HCT116 (cell line): ENCODE results near the gene LMBR1L. TPM values are rescaled to one million over a fixed set of nuclear protein-coding genes. Genes with fewer than 3 reads are reported as not detected.

Source experiments
- ATAC-seq: fragments of 200-7000 bp; cut with Tn5 transposase; 2 replicates; pipeline ENCODE4 v1.9.1; 2020; ENCODE audit warnings: mild to moderate bottlenecking, moderate library complexity
- BruUV-seq: library from RNA; stranded (reverse); fragments of 400-500 nt; replicated peaks from 2 replicates; lab custom pipeline; 2021; lab: Mats Ljungman, UMichigan
- CTCF ChIA-PET: fragments of 300-600 bp; sonication (Branson Sonifier 250); formaldehyde crosslinking; loops from one replicate; lab custom pipeline; 2021; ENCODE audit warnings: antibody characterized with exemption; lab: Charles Lee
- POLR2A ChIA-PET: fragments of 300-600, 350-600 bp; sonication (Branson Sonifier 250); formaldehyde crosslinking; loops from one replicate; lab custom pipeline; 2021; ENCODE audit warnings: antibody characterized with exemption; lab: Charles Lee
- RAD21 ChIA-PET, 2 experiments: fragments of 300-600 bp; sonication (Branson Sonifier 250); formaldehyde crosslinking; loops; one replicate each; lab custom pipeline; 2023; ENCODE audit warnings: low total read pairs in 2 of 2; ENCODE audit not compliant: uncharacterized antibody in 2 of 2, unreplicated experiment in 2 of 2, low non-redundant PET in 1 of 2; lab: Charles Lee
- DNase-seq: peaks from one replicate; pipeline ENCODE4 v3.0.0-alpha.2; 2010; ENCODE audit warnings: low read depth, low spot score
- H2AFZ ChIP-seq: fragments of 200-600 bp; shearing (Covaris generic), sonication (generic); 2 replicates; pipeline ENCODE4 v1.6.1; 2017; ENCODE audit warnings: low read depth, mixed run types, mixed read lengths, antibody characterized with exemption, low read length; ENCODE audit not compliant: poor library complexity, severe bottlenecking
- H3K27ac ChIP-seq: 2 replicates; pipeline ENCODE4 v1.5.1; 2012; ENCODE audit warnings: low read depth, low read length
- H3K27me3 ChIP-seq: fragments of 200-600 bp; sonication (generic); 2 replicates; pipeline ENCODE4 v1.6.1; 2016; ENCODE audit warnings: mixed run types, low read length, mixed read lengths; ENCODE audit not compliant: insufficient read depth
- H3K36me3 ChIP-seq, 2 experiments: fragments of 200-500 bp in 1 of 2; fragments of 200-600 bp in 1 of 2; sonication (Bioruptor generic) in 1 of 2; sonication (generic) in 1 of 2; 2 replicates each; pipeline versions ENCODE4 v1.5.1 to v1.6.1; 2014 to 2016; ENCODE audit warnings: low read length in 2 of 2, inconsistent platforms in 1 of 2, mixed read lengths in 1 of 2, mixed run types in 1 of 2; ENCODE audit not compliant: insufficient read depth in 2 of 2, control insufficient read depth in 1 of 2
- H3K4me1 ChIP-seq, 2 experiments: fragments of 200-600 bp in 1 of 2; sonication (generic) in 1 of 2; 2 replicates each; pipeline versions ENCODE4 v1.5.1 to v1.6.1; 2012 to 2017; ENCODE audit warnings: low read length in 2 of 2, inconsistent platforms in 1 of 2, mild to moderate bottlenecking in 1 of 2, mixed read lengths in 1 of 2, mixed run types in 1 of 2, moderate library complexity in 1 of 2; ENCODE audit not compliant: insufficient read depth in 2 of 2, control insufficient read depth in 1 of 2
- H3K4me2 ChIP-seq: fragments of 200-600 bp; sonication (generic); 2 replicates; pipeline ENCODE4 v1.6.1; 2017; ENCODE audit warnings: mixed run types, low read length, mixed read lengths
- H3K4me3 ChIP-seq, 2 experiments: fragments of 200-600 bp in 1 of 2; sonication (generic) in 1 of 2; replicated peaks in 1 of 2; 2 replicates each; pipeline ENCODE4 v1.5.1; 2011 to 2016; ENCODE audit warnings: low read length in 2 of 2, control low read depth in 1 of 2, low read depth in 1 of 2, mild to moderate bottlenecking in 1 of 2, mixed read lengths in 1 of 2, mixed run types in 1 of 2
- H3K79me2 ChIP-seq: fragments of 200-600 bp; sonication (generic); 2 replicates; pipeline ENCODE4 v1.6.1; 2017; ENCODE audit warnings: mild to moderate bottlenecking, mixed run types, low read length, moderate library complexity, mixed read lengths; ENCODE audit not compliant: insufficient read depth
- H3K9ac ChIP-seq: fragments of 200-600 bp; sonication (generic); 2 replicates; pipeline ENCODE4 v1.6.1; 2016; ENCODE audit warnings: low read length, mixed read lengths
- H3K9me2 ChIP-seq: fragments of 200-600 bp; sonication (generic), shearing (Covaris generic); 2 replicates; pipeline ENCODE4 v1.6.1; 2017; ENCODE audit warnings: mixed run types, mild to moderate bottlenecking, moderate library complexity; ENCODE audit not compliant: insufficient read depth
- H3K9me3 ChIP-seq, 2 experiments: fragments of 200-500 bp in 1 of 2; fragments of 200-600 bp in 1 of 2; sonication (Bioruptor generic) in 1 of 2; sonication (generic) in 1 of 2; 2 replicates each; pipeline ENCODE4 v1.6.1; 2014 to 2017; ENCODE audit warnings: low read length in 2 of 2, mixed read lengths in 2 of 2, inconsistent platforms in 1 of 2, low read depth in 1 of 2, mild to moderate bottlenecking in 1 of 2, mixed run types in 1 of 2, moderate library complexity in 1 of 2; ENCODE audit not compliant: control insufficient read depth in 1 of 2, insufficient read depth in 1 of 2
- H4K20me1 ChIP-seq: fragments of 200-600 bp; sonication (generic), shearing (Covaris generic); 2 replicates; pipeline ENCODE4 v1.6.1; 2017; ENCODE audit warnings: mixed run types, mild to moderate bottlenecking, moderate library complexity; ENCODE audit not compliant: insufficient read depth
- CTCF ChIP-seq, 3 experiments: fragments of 200-600 bp in 1 of 3; sonication (generic) in 1 of 3; IDR thresholded peaks in 2 of 3; conservative IDR thresholded peaks in 1 of 3; 2 replicates each; pipeline ENCODE4 v1.5.1; 2012 to 2017; ENCODE audit warnings: low read depth in 2 of 3, low read length in 2 of 3, antibody characterized with exemption in 1 of 3, borderline replicate concordance in 1 of 3, control low read depth in 1 of 3, mild to moderate bottlenecking in 1 of 3, mixed read lengths in 1 of 3, mixed run types in 1 of 3, moderate library complexity in 1 of 3; ENCODE audit not compliant: insufficient read depth in 1 of 3
- EGR1 ChIP-seq: IDR thresholded peaks from 2 replicates; pipeline ENCODE4 v1.6.1; 2012; ENCODE audit warnings: low read depth
- ELF1 ChIP-seq: IDR thresholded peaks from 2 replicates; pipeline ENCODE4 v1.6.1; 2012; ENCODE audit warnings: low read depth, borderline replicate concordance
- EZH2 ChIP-seq: fragments of 200-600 bp; sonication (generic); IDR thresholded peaks from 2 replicates; pipeline ENCODE4 v1.6.1; 2017; ENCODE audit warnings: antibody characterized with exemption, mixed run types
- EZH2phosphoT487 ChIP-seq: fragments of 200-600 bp; IDR thresholded peaks from 2 replicates; pipeline ENCODE4 v1.6.1; 2018; ENCODE audit warnings: antibody characterized with exemption, borderline replicate concordance
- FOSL1 ChIP-seq: IDR thresholded peaks from 2 replicates; pipeline ENCODE4 v1.6.1; 2012; ENCODE audit warnings: low read depth
- MAX ChIP-seq: IDR thresholded peaks from 2 replicates; pipeline ENCODE4 v1.6.1; 2012
- POLR2AphosphoS5 ChIP-seq: IDR thresholded peaks from 2 replicates; pipeline ENCODE4 v1.6.1; 2011; ENCODE audit warnings: mild to moderate bottlenecking, low read depth, low read length, moderate library complexity
- RAD21 ChIP-seq: IDR thresholded peaks from 2 replicates; pipeline ENCODE4 v1.6.1; 2012; ENCODE audit warnings: low read depth, mild to moderate bottlenecking
- SIN3A ChIP-seq: IDR thresholded peaks from 2 replicates; pipeline ENCODE4 v1.6.1; 2012; ENCODE audit warnings: low read depth
- TCF7L2 ChIP-seq: IDR thresholded peaks from 2 replicates; pipeline ENCODE4 v1.7.0; 2011; ENCODE audit warnings: borderline replicate concordance, inconsistent platforms; ENCODE audit not compliant: insufficient read depth, insufficient read length; ENCODE audit errors: extremely low read depth
- YY1 ChIP-seq: IDR thresholded peaks from 2 replicates; pipeline ENCODE4 v1.6.1; 2011; ENCODE audit warnings: low read length, low read depth, moderate library complexity, mild to moderate bottlenecking; ENCODE audit not compliant: insufficient replicate concordance; ENCODE audit errors: extremely low read depth
- ZBTB33 ChIP-seq: IDR thresholded peaks from 2 replicates; pipeline ENCODE4 v1.6.1; 2011; ENCODE audit warnings: mild to moderate bottlenecking, low read length, moderate library complexity; ENCODE audit not compliant: insufficient replicate concordance; ENCODE audit errors: extremely low read depth
- ZFX ChIP-seq: fragments of 450-650 bp; IDR thresholded peaks from 2 replicates; pipeline ENCODE4 v1.6.1; 2017
- intact Hi-C: fragments of 100-400 bp; cut with micrococcal nuclease; formaldehyde crosslinking; loops from 2 replicates; pipeline ENCODE4 v1.10.0; 2022
- total RNA-seq: library from RNA; stranded (reverse); gene quantifications from one replicate; pipeline ENCODE4 v1.2.1, GENCODE V29; 2021; ENCODE audit not compliant: unreplicated experiment

LMBR1L gene
- total RNA-seq, 1 experiment from 2014 or later = 44.4 TPM

- Histone ChIP-seq H3K27me3 (no peaks in the 10 kb centered on the region), H3K4me1 (no peaks in the 10 kb centered on the region), H4K20me1 (no peaks in the 10 kb centered on the region), H3K9ac (no peak overlapping the region), H3K36me3 (no peaks in the 10 kb centered on the region), H3K9me2 (no peaks in the 10 kb centered on the region), H3K9me3 (no peaks in the 10 kb centered on the region), H3K4me3 (no peak overlapping the region), H3K27ac (no peak overlapping the region), H3K4me2 (no peak overlapping the region), H3K79me2 (no peaks in the 10 kb centered on the region), H2AFZ (no peak overlapping the region)
- TF ChIP-seq RAD21 (no peak), FOSL1 (no peak), ZBTB33 (no peak), ELF1 (no peak), SIN3A (no peak)
- DNase-seq (no peak), ATAC-seq (no peak)
- no TSS peak for BruUV-seq
- ChIA-PET RAD21 (no interaction called here), POLR2A (interaction anchor here (1.6 kb wide), 1 partner anchor 15 kb away, joined by 9 read pairs; the partner anchor contains the start of gene TUBA1B), CTCF (no interaction called here)
- intact Hi-C loops = no loop called here
Observed at GRCh38 chr12:49146406-49146805, 35.8 kb upstream of the LMBR1L start.

GRCh38 chr12:49144384-49144783 lies 33.7 kb upstream of the LMBR1L start:
- ChIA-PET RAD21 (no interaction called here), POLR2A (interaction anchor here (1.8 kb wide), 1 partner anchor 13 kb away, joined by 14 read pairs; the partner anchor contains the start of gene TUBA1B)
- no TSS peak for BruUV-seq
- TF ChIP-seq ZBTB33 (no peak), EZH2 (no peak), POLR2AphosphoS5 (no peak), CTCF (IDR thresholded peaks at IDR 0.05 in 2 of 3, conservative IDR thresholded peaks at IDR 0.05 in 1 of 3; ENCODE audit: borderline replicate concordance in 1 of 3, insufficient read depth in 1 of 3, low read depth in 2 of 3, low read length in 2 of 3) (no peak), ELF1 (no peak), EGR1 (no peak), RAD21 (no peak), TCF7L2 (no peak), ZFX (no peak), MAX (no peak), EZH2phosphoT487 (no peak), YY1 (no peak)

More at GRCh38 chr12:49144384-49144783, 33.7 kb upstream of the LMBR1L start:
- intact Hi-C loops = no loop called here
- H3K4me3 ChIP-seq = no peak overlapping the region
- H3K4me1 ChIP-seq = no peaks in the 10 kb centered on the region
- H3K27ac ChIP-seq = no peak overlapping the region
- H3K9me2 ChIP-seq = no peaks in the 10 kb centered on the region
- H3K4me2 ChIP-seq = no peak overlapping the region
- no peak overlapping the region for H3K9ac ChIP-seq
- CTCF ChIA-PET = no interaction called here
- no peak overlapping the region for H2AFZ ChIP-seq
- H3K9me3 ChIP-seq = no peaks in the 10 kb centered on the region
- H3K27me3 ChIP-seq = no peaks in the 10 kb centered on the region
- H3K79me2 ChIP-seq = no peaks in the 10 kb centered on the region
- ATAC-seq (no peak), DNase-seq (no peak)
- no peaks in the 10 kb centered on the region for H3K36me3 ChIP-seq
- H4K20me1 ChIP-seq = no peaks in the 10 kb centered on the region
